Measurements from ENCODE around the gene SH2B2.
"Not testable (repeated sequence)": the region's sequence is repeated elsewhere in the genome, so short reads cannot be mapped to it uniquely, and the experiment has no call there.

Gene SH2B2

DNA sequence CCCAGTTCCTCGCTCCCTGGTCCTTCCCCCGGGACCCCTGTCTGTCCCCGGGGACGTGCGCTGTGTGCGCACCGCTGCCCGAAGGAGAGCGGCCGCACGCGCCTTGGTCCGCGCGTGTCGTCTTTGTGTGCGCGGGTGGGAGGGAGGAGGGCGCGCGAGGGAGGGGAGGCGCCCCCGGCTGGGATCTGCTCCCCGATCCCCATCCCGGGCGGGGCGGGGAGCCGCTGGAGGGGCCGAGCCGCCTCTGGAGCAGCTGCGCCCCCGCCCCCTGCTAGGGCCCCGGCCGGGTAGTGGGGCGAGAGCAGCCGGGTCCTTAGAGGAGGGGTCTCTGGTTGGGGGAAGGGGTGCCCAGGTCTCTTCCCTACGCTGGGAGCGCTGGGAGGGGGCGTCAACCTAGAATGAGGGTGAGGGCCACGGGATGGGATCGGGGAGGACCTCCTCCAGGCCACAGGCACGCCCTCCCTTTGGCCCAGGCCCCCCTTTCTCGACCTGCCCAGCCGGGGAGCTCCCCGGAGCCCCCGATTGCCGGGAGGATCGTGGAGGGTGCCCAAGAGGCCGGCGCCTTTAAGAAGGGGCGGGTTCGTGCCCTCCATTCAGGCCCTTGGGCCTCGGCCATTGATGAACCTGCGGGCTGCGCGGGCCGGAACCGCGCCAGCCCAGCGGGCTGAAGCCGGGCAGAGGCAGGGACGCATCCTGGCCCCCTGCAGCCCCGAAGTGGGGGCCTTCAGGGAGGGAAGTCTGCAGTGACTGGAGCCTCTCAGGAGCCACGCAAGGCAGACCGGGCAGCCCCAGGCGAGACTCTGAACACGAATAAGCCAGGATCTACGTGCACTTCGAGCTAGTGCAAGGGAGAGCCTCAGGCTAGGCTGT, 678 bp downstream of the SH2B2 start:
- DNase-seq, result no peak

DNA sequence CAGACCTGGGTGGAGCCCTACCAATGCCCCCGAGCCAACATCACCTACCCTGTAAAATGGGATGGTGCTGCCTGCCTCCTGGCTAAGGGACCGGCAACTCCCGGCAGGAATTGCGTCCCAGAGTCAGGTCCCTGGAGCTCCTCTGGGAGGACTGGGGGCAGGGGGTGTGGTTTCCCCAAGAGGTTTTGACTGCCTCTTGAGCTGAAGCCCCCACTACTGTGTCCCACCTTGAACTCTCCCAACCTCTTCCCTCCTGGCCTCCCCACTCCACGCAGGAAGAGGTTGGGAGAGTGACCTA, 1.3 kb downstream of the SH2B2 start:
- DNase-seq, result no peak

DNA sequence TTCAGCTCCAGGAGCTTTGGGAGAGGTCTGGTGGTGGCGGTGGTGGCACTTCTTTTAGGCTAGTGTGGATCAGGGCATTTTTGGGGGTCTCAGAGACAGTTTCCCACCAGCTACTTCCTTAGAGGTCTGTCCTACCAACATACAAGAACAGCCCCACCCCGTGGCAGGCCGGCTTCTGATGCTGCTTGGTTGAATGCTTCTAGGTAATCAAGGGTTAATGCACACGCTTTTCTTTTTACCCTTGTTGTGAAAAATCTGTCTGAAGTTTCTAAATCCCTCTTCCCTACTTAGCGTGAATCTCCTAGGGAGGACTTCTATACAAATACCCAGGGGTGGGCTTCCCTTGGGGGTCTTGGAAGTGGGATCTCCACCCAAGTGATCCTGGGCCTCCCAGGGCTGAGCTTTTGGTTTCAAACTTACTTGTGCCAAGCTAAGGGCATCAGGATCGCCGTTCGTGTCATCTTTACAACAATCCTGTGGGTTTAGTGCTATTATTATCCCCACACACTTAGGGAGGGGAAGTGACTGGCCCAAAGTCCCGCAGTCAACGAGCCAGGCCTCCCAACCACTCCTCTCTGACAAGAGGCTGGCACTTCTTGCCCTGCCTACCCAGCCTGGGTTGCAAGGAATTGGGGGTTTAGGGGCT, 1.7 kb downstream of the SH2B2 start:
- DNase-seq, result no peak

DNA sequence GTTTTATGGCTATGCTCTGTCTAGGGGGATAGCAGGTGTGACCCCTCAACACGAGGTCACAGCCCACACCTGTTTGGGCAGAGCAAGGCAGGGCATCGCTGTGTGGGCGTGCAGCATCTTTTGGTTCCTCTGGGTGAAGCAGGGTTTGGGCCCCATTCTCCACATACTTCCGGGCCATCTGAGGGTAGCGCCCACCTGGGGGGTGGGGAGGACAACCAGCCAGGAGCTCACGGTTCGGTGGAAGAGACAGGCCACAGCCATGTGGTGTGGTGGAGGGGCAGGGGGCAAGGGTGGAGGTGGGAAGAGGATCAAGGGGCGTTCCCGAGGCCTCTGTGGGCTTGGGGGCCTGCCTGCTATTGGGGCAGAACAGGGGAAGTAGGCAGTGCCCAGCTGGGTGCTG, 2.4 kb downstream of the SH2B2 start:
- no peak for DNase-seq

DNA sequence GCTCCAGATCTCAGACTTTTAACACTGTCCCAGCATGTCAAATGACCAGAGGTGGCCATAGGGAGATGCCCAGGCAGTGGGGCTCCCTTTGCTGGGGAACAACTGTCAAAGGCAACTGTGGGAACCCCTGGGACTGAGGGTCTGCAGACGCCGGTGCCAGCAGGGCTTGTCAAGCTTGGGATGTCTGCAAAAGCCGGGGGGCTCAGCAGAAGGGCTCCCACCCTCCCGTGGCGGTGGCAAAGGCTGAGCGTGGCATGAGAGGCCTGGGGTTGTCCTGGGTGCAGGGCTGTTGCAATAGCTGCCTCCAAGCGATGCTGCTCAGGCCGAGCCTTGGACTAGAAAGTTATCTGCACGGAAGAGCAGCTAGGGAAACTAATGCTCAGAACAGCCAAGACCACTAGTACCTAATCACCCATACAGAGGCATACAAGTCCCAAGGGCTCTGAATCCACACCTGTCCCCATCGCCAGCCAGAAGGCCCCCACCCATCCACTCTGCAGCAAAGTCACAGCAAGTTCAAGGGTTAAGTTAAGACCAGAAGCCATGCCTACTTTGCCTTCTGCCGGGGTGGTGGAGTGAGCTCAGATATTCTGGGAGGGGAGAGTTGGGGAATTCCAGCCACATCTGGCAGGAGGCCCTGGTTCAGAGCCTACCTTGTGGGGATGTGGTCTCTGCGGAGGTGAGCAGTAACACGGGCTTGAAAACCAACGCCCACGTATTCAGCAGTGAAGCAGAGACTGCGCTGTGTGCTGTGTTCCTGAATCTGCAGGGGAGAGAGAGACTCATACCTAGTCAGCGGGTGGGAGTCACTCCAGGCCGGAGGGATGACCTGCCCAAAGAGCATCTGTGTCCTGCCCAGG, 4.6 kb downstream of the SH2B2 start:
- no peak for DNase-seq

DNA sequence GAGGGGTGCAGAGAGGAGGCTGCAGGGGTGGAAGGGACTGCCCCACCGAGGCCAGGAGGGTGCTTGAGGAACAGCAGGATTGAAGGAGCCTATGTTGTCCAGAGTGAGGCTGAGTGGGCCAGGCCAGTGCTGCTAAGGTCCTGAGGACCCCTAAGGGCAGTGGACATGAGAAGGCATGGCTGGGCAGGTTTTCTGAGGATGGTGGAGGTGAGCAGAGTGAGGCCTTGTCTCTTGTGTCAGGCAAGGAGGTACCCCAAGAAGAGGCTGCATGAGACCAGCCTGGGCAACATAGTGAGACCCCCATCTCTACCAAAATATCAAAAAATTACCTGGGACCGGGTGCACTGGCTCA, 5.2 kb downstream of the SH2B2 start:
- DNase-seq, result no peak

DNA sequence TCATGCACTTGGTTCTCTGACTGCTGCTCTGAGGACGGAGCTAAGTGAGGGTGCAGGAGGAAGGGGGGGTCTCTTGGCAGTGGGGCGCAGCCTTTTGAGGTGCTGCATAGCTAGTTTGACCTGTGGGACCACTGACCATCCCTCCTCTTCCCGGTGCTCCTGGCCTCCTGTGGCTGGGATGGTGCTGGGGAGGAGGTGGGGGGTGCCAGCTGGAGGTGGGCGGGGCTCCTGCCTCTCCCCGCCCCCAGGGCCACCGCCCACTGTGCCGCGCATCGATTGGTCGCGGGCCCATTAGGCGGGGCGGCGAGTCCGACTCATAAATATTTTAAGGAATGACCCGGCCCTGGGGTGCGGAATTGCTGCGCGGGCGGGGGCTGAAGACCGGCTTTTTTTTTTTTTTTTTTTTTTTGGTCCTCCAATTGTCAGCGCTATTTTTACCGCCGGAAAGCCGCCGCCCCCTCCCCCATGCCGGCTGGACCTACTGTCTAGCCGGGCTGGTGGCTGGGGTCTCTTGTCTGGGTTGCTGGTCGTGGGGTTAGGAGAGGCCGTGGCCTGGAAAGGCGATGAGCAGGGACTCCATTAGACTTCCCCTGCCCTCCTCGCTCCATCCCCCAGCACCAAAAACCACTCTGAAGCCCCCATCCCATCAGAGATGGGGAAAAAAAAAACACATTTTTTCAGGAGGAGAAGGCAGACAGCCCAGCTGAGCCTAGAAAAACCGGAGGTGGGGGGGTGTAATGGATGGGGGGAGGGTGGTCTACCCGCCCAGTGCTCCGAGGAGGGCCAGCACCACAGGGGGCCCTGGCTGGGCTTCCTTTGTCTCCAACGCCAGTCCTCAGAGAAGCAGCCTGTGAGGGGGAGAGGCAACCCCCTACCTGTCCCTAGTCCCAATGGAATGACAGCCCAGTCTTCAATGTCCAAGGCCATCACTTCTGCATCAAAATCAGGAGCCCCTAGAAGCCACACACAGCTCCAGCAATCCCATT, 6.4 kb downstream of the SH2B2 start:
- DNase-seq, result no peak

DNA sequence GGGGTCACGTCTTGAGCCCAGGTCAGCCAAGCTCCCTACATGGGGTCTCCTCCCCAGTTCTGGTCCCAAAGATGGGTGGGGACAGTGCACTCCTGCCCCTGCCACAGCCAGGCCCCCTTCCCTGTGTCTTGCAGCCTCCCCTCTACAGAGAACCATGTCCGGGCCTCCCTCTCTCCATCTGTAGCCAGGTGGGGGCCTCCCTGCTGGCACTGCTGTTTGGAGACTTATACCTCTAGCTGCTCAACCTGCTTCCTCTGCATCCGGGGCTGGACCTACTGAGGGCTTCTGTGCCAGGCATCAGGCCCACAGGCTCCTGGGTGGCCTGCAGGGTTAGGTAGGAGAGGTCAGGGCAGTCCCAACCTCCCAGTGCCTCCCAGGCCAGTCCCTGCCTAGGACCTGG, 7.9 kb downstream of the SH2B2 start:
- DNase-seq, result no peak

DNA sequence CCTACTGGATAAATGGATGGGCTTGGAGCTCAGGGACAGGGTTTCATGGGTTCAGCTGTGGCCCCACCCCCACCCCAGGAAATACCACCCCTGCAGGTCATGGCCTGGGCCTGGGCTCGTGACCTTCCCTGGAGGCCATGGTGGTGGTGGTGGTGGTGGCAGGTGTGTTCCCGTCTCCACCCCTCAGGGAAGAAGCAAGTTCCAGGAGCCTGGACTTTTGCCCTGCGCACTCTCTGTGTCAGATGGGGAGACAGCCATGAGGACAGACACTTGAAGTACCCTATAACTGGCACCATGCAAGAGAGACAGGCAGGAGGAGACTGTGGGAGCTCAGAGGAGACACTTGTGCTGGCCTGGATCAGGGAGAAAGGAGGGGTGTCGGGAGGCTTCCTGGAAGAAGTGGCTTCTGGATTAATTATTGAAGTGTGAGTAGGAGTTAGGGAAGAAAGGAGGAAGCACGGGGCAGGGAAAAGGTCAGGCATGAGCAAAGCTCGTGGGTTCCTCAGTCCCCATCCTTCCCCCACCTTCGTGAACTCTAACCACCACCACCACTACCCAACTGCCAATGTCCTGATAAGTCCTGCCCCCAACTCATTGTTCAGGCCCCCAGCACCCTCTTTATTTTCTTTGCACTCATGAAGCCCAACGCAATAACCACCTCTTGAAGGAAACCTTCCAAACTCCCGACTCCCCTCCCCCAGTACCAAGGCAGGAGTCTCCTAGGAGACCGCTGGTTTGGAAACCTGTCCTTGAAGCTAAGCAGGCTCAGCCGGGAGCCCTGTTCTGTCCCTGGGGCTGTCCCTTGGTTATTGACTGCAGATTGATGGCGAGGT, 8.9 kb downstream of the SH2B2 start:
- no peak for DNase-seq

DNA sequence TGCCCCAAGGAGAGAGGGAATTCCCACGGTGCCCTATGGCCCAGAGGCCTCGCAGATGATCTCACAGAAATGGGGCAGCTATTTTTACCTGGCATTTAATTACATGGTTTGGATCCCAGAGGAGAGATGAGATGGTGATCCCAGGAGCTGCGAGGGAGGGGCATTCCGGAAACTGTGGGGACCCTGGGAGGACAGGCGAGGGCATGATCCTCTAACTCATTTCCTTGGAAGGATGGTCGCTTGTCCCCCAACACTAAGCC, 9.4 kb downstream of the SH2B2 start:
- DNase-seq, result no peak

DNA sequence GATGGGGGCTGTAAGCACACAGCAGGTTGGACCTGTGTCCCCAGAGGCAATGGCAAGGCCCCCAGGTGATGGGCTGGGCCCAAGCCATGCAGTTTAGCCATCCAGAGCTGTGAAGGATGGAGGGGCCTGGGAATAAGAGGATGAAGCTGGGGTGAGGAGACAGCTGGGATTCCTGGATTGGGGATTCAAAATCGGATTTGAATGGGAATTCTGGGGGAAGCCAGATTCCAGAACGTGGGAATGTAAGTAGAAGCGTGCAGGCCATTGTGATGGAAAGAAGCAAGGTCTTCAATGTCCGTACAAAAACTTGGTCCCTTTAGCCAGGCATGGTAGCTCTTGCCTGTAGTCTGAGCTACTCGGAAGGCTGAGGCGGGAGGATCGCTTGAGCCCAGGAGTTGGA, 9.8 kb downstream of the SH2B2 start:
- no peak for DNase-seq

DNA sequence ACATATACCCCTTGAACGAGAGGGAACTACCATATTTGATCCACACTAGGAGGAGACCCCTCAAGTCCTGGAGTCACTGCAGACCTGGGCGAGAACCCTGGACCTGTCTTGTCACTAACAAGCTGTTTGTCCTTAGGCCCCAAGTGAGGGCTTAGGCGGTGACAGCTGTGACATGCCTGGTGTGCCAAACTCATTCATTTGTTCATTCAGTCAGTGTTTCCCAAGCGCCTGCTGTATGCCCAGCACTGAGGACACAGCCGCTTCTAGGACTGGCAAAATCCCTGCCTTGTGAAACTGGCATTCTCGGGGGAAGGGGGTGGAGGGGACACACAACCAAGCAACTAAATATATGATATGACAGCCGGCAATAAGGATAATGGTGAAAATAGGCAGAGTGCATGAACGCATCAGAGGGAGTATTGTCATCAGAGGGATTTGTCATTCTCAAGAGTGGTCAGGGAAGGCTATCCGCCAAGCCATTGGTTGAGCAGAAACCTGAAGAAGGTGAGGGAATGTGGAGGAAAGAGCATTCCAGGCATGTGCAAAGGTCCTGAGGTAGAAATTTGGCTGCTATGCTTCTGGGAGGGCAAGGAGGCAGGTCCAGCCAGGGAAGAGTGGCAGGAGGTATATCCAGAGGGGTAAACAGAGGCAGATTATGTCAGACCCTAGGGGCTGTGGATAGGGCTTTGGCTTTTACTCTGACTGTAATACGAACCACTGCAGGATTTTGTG, 11.0 kb downstream of the SH2B2 start:
- DNase-seq, result no peak

DNA sequence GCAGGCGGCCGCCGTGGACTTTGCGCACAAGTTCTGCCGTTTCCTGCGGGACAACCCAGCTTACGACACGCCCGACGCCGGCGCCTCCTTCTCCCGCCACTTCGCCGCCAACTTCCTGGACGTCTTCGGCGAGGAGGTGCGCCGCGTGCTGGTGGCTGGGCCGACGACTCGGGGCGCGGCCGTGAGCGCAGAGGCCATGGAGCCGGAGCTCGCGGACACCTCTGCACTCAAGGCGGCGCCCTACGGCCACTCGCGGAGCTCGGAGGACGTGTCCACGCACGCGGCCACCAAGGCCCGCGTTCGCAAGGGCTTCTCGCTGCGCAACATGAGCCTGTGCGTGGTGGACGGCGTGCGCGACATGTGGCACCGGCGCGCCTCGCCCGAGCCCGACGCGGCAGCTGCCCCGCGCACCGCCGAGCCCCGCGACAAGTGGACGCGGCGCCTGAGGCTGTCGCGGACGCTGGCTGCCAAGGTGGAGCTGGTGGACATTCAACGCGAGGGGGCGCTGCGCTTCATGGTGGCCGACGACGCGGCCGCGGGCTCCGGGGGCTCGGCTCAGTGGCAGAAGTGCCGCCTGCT, 14.1 kb downstream of the SH2B2 start:
- DNase-seq, result no peak

DNA sequence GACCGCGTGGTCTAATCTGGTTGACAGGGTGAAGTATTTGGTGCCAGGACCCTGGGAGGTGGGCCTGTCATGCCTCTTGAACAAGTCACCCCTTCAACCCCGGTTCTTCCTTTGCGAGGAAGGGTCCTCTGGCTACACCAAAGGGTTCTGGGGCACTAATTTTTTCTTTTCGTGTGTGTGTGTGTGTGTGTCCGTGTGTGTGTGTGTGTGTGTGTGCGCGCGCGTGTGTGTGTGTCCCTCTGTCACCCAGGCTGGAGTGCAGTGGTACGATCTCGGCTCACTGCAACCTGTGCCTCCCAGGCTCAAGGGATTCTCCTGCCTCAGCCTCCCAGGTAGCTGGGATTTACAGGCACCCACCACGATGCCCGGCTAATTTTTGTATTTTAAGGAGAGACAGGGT, 14.7 kb downstream of the SH2B2 start:
- DNase-seq, result not testable (repeated sequence)

DNA sequence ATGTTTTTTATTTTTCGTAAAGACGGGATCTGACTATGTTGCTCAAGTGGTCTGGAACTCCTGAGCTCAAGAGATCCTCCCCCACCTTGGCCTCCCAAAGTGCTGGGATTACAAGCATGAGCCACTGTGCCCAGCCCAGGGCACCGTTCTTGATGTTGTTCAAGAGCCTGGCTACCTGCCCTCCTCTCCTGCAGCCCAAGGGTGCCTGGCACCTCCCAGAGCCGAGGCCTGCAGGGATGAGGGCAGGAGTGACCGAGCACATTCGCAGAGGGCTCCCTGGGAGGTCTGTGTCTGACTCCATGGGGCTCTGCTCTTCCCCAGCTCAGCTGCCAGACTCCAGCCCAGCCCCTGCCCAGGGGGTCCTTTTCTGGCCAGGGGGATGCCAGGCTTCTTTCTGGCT, 15.4 kb downstream of the SH2B2 start:
- no peak for DNase-seq

DNA sequence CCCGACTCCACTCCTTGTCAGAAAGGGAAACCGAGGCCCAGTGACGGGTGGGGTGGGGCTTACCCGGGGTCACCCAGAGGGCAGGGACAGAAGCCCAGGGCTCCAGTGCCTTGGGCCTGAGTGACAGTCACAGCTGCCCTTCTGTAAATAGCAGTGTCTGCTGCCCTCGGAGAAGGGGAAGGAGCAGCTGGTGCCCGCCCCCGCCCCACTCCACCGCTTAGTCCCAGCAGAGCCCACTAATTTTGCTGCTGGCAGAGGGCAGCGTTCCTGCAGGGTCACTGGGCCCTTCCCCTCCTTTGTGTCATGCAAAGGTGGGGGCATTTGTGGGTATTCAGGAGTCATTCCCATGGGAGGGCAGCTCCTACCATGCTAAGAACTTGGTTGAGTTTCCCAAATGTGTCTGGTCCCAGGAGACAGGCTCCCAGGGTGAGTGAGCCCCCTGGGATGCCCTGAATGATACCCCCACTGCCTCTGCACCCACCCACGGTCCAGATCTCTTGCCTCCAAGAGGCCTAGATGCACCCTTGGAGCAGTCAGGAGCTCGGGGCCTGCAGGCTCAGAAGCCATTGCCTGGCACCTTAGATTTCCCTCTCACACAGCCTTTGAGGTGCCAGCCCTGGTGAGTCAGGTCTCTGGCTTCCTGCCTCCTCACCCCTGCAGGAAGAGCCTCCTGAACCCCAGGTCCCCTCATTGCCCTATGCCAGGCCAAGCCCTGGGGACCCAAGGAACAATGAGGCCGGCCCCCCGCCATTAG, 17.2 kb downstream of the SH2B2 start:
- DNase-seq, result no peak

DNA sequence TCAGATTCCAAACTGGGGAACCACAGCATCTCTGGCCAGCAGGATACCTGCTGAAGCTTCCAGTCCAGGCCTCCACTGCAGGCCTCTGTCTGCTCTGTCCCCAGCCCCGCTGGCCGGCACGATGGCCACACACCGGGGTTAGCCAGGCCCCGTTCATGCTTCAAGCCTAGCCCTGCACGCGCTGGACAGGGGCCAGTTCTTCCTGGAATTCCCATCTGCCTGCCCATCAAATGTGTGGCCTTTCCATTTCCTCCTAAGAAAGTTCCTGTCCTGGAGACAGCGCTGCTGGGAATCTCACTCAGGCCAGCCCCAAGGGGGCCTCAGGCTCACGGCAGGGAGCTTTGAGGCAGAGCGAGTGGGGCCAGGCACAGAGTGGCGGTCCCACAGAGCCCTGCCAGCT, 18.0 kb downstream of the SH2B2 start:
- DNase-seq, result no peak

DNA sequence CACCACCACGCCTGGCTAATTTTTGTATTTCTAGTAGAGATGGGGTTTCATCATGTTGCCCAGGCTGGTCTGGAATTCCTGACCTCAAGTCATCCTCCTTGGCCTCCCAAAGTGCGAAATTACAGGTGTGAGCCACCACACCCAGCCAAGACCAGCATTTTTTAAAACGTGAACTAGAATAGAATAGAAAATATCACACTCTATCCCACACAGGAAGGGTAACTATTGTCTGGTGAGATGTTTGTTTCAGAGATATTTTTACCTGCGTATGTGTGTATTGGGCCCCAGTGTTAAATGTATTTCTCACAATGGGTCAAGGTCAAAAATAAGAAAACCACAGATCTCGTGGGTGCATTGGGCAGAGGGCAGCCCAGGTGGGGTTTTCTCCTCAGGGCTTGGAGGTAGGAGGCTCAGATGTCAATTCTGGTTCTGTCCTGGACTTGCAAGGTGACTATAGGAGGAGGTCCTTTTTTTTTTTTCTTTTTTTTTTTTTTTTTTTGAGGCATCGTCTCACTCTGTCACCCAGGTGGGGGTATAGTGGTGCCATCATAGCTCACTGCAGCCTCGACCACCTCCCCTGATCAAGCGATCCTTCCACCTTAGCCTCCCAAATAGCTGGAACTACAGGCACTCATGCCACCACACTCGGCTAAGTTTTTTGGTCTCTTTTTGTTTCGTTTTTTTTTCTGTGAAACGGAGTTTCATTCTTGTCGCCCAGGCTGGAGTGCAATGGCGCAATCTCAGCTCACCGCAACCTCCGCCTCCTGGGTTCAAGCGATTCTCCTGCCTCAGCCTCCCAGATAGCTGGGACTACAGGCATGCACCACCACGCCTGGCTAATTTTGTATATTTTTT, 19.0 kb downstream of the SH2B2 start:
- no peak for DNase-seq
